Limb (tissue), 2 donors: ENCODE measurements around the gene SMOC2.
A peak's percentile ranks its signal among the peaks of the same experiment; 100 is the strongest.
"Not testable (repeated sequence)": the region's sequence is repeated elsewhere in the genome, so short reads cannot be mapped to it uniquely, and the experiment has no call there.

ENCODE experiments used
- DNase-seq, 2 donors: peaks; one replicate each; pipeline ENCODE4 v3.0.0-alpha.2; 2016; ENCODE audit errors: extremely low spot score in 2 of 2

Gene SMOC2

DNA sequence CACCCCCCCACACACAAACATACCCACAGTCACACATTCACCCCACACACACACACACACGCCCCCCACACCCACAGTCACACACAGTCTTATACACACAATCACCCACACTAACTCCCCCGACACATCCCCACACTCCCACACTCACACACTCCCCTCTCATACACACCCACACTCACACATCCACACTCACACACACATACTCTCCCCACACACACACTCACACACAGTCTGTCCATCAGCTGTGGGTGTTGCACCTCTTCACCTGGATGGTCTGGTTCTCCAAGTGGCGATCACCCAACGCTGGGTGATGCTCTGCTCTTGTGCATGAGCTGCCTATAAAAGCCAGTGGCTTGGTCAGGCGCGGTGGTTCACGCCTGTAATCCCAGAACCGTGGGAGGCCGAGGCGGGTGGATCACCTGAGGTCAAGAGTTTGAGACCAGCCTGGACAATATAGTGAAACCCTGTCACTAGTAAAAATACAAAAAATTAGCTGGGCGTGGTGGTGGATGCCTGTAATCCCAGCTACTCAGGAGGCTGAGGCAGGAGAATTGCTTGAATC lies 158.9 kb downstream of the SMOC2 start:
- no peak for DNase-seq

DNA sequence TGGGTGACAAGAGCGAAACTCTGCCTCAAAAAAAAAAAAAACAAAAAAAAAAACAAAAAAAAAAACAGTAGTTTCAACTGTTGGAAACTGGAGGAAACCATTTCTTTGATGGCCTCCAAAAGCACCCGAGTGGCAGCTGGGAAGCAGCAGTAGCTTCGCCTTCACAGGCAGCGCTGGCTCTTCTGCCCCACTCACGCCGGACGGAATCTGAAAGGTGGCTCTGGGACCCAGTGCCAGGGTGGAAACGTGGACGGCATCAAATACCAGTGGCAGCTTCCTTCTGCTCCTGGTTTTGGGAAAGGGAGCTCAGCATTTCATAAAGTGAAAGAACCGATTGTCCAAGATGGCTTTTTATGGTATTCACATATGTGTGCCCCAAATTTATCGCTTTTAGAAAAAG lies 159.4 kb downstream of the SMOC2 start:
- DNase-seq, result no peak

DNA sequence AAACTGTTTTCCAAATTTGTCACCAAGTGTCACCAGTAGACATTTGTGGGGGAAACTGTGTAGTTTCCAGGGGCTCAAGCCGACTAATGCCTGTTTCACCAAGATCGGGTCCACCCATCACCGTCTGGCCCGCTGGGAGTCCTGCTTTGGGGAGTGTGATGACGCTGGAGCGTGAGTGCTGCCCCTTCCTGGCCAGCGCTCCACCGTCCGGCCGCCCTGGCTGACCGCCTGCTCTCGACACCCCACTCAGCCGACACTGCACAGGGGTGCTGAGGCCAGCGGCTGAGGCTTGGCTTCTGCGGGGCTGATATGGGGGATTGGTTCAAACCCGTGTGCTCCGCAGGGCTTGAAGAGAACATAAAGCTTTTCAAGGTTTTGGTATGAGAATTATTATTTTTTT lies 160.1 kb downstream of the SMOC2 start:
- no peak for DNase-seq

DNA sequence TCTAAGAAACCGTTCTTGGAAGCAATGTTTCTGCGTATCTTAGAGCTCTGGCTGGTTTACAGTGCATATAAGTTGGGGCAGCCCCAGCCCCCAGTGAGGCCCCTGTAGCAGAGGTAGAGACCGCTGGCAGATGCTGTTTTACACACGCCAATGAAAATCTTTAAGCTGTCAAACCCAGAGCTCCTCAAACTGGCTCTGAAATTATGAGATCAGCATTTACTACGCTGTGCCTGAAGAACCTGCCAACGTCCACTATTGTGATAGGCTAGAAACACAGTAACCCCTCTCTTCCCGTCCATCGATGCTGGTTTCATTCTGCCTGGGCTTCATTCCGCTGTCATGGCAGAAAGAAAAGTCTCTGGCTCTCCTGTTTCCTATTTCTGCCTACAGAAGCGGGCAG lies 160.6 kb downstream of the SMOC2 start:
- peak in 1 of 2 donors; percentile 49 for DNase-seq

DNA sequence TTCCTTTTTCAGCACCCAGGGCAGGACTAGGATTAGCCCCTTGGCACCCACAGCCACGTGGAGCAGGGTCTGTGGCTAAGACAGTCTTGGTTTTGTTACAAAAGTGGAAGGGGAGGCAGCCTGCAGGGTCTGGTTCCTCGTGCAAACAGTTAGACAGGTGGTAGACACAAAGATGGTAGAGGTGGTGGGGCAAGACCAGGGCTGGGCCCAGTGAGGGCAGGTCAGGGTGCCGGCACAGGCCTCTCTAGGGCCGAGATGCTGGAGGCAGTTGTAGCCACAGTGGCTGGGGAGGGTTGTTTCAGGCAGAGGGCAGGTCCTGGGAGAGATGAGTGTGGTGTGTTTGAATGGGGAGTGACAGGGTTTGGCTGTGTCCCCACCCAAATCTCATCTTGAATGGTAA lies 161.6 kb downstream of the SMOC2 start:
- DNase-seq, result no peak

DNA sequence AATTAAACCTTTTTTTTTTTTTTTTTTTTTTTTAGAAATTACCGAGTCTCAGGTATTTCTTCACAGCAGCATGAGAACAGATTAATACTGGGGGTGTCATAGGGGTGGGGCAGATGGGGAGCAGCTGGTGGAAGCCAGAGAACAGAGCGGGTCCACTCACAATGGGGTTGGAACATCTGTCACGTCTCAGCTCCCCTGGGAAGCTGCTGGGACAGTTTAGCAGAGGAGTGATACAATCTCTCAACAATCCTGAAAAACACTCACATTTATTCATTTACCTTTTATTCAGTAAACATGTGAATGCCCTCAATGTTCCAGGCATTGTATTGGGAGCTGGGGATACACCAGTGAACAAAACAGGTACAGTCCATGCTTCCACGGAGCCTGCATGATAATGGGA lies 162.2 kb downstream of the SMOC2 start:
- no peak for DNase-seq

DNA sequence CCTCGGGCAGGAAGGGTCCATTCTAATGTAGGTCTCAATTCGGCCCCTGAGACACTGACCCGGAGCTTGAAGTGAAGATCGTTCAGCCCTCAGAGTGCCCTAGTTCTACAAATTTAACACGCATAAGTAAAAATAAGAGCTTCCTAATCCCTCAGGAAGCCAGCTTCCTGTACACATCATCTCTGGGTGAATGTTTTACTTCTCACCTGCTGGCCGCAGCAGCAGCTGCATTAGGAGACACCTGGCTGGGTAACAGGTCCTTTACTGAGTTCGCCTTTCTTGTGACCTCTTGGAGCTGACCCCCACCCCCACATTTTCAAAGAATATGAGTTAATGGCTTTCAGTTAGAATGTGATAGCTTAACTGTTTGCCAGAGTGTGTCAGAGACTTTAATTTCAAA lies 165.0 kb downstream of the SMOC2 start:
- DNase-seq, result no peak

DNA sequence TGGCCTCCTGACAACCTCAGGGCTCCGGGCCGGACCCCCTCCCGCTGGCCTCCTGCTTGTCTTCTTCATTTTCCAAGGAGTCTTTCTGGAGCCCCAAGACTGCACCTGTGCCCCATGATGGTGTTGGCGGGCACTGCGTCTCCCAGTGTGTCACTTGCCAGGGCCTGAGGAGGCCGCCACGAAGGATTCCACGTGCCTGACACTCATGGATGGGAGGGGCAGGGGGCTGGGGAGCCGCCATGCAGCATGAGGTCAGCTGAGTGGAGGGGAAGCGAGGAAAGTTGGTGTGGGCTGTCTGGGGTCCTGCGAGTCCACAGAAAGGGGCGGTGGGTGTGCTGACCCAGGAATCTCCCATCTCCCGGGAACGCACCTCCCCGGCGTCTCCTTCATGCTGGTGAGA lies 165.7 kb downstream of the SMOC2 start:
- DNase-seq, result no peak

DNA sequence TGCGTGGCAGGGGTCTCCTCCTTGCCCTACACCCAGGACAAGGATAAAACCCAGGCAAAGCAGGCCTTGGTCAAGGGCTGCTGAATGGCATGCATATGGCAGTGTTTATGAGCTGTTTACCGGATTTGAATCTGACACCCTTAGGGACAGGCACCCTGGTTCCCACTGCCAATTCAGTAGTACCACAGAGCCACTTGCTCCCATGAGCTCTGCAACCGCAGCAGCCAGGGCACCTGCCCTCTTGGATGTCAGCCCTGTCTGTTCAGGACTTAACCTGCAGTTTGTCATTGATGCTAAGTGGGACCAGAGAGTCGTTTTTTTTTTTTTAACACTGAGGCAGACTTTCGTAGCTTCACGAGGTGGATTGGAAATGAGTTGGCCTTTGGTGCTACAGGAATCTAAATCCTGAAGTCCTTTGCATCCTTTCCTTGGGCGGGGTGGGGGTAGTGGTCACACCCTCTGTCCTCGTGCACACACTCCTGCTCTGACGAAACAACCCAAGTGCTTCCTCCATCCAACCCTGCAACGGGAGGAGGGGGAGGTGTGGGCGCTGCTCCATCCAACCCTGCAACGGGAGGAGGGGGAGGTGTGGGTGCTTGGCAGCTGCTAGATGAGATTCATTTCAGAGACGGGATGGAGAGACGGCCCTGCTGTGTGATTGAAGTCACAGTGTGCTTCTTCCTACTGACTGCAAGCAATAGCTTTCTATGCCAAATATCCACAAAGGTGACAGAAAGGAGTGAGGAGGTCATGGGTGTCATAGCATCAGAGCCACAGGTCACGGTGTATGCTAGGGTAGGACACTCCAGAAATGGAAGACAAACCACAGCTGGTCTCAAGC lies 166.5 kb downstream of the SMOC2 start:
- DNase-seq, result peak in 1 of 2 donors; percentile 64

DNA sequence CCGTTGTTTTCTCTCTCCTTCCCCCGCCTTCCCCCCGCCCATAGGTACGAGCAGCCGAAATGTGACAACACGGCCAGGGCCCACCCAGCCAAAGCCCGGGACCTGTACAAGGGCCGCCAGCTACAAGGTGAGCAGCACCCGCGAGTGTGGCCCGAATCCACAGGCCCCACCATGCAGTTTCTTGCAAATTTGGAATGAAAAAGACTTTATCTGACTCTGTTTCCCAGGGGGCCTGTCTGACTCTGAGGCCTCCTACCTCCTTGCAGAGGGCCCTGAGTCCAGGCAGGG lies 167.1 kb downstream of the SMOC2 start:
- no peak for DNase-seq

DNA sequence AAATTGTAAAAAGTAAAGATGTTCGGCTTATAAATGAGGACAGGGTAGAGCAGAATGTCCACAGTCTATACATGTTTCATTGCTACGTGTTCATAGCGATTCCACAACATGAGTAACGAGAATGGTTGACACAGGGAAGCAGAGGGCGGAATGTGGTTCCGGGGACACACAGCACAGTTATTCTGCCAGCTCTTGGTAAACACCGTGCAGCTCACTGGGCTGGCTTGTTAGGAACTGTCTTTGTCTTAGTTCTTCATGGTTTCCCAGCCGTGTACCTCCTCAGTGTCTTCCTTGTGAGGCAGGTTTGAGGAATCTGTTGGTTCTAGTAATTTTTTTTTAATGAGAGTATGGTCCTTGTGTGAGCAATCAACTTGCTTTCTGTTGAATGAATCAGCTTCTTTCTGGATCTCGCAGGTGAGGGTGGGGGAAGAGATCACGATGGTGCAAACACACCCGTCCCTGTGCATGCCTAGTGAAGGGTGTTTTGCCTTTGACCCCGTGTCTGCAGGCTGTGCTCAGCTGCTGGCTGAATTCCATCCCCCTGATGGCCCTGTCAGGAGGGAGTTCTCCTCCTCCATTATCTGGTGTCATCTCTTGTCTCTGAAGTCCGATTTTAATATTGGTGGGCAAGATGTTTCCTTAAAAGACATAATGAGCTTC lies 168.2 kb downstream of the SMOC2 start:
- no peak for DNase-seq

DNA sequence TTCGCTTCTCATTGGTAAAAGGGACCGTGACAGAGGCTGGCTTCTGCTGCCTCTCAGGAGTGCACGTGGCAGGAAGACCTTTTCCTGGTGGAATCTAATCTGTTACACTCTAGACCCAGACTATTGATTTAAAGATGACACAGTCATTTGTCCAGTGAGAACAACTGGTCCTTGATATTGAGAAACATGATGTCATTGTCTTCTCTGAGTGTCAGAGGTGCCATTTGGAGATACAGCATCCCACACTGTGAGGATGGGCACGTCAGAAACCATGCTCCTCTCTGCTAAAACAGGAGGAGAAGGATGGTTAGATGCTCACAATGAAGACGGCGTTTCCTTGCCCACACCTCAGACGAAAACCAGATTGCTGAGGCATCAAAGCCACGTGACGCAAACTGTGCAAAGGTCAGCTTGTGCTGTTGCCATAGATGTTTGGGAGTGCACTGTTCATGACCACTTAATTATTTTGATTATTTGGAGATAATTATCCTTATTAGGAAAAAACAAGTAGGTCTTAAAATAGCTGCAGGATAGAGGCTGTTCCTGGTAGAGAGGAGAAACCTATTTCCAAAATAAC lies 169.0 kb downstream of the SMOC2 start:
- DNase-seq, result no peak

DNA sequence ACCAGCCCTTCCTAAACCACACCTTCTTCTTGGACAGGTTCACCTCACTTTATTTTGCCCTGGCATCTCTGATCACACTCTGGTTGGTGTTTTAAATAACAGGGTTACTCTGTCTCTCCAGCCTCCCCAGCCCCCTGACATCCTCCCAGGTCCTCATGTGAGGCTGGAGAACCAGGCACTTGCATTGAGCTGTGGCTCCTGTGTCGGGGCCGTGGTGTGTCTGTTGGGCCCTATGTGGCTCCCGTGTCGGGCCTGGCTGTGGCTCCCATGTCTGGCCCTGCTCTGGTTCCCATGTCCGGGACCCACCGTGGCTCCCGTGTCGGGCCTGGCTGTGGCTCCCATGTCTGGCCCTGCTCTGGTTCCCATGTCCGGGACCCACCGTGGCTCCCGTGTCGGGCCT lies 170.0 kb downstream of the SMOC2 start:
- not testable (repeated sequence) for DNase-seq

DNA sequence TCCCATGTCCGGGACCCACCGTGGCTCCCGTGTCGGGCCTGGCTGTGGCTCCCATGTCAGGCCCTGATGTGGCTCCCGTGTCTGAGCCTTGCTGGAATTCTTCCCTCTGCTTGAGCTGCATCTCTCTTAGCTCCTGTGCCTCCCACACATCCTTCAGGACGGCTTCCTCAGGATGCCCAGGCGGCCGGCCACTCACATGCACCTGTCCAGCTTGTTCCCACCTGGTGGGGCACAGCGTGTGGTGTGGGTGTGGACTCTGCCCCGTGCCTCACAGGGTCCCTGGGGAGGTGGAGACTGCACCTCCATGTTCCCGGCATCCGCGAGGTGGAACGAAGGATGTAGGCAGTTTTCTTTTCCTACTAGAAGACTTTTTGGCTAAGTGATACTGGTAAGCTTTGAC lies 170.7 kb downstream of the SMOC2 start:
- DNase-seq, result no peak

DNA sequence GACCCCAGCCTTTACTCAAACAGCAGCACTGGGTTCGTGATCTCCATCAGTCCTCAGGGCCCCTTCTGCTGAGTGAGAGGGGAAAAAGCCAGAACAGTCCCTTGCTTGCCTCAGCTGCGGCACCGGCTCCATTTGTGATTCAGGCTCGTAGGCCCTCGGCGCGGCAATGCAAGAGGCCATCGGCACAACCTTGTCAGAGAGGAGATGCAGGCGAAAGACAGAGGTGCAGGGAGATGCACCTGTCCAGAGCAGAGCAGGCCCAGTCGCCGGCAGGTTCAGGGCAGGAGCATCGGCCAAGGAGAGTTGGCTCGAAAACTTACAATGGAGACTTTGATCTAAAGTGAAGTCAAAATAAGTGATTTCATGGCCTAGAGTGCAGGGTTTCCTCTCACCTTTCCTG lies 171.6 kb downstream of the SMOC2 start:
- no peak for DNase-seq

DNA sequence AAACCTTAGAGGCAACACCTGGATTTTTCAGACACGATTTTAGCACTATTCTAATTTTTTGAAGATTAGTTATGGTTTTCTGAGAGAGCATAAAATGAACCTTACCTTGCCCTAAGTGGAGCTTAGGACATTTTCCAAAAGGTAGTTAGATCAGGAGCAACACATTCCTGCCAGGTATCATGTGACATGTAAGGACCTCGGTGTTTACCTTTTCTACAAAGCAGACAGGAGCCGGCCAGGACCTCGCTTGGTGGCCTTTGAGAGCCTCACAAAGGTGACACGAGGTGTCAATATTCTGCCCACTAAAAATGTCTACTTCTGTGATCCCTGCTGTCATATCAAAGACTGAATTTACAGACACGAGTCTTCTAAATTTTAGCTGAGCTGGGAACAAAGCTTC lies 174.9 kb downstream of the SMOC2 start:
- DNase-seq, result no peak

DNA sequence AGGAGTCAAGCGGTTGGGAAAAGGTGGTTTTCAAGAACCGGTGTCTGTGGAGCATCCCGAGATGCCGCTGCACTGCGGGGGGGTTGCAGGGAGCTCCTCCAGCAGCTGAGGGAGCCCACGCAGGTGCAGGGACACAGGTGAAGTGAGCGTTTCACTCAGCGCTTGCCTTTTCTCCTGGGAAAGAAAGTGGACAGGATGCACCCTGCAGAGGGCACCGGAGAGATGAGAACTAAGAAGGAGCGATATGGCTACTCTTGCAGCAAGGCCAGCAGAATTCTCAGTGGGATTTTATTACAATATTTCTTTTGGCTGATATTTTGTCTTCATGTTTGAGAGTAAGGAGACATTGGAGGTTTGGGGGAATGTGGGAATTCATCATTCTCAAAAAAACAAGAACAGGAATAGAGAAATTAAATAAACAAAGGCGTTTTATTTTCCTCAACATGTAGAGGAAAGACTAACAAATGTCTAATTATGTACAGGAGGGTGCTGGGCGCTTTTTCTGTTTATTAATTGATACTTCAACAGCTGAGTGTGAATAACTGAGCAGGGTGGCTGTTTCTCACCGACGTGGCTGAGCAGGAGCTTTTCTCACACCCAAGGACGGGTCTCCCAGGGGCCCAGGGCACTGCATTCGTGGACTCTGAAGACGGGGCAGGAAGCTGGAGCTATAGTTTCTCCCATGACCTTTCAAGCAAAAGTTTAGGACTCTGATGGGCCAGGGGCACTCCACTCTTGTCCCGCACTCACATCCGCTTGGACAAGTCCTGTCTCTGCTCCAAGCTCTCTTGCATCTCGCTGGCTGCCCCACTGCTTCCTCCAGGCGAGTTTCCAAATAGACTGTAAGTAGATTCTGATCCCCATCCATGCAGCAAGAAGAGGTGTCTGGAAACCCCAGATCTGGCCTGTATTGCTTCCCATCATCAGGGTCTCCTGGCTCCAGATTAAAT lies 176.1 kb downstream of the SMOC2 start:
- DNase-seq, result no peak

DNA sequence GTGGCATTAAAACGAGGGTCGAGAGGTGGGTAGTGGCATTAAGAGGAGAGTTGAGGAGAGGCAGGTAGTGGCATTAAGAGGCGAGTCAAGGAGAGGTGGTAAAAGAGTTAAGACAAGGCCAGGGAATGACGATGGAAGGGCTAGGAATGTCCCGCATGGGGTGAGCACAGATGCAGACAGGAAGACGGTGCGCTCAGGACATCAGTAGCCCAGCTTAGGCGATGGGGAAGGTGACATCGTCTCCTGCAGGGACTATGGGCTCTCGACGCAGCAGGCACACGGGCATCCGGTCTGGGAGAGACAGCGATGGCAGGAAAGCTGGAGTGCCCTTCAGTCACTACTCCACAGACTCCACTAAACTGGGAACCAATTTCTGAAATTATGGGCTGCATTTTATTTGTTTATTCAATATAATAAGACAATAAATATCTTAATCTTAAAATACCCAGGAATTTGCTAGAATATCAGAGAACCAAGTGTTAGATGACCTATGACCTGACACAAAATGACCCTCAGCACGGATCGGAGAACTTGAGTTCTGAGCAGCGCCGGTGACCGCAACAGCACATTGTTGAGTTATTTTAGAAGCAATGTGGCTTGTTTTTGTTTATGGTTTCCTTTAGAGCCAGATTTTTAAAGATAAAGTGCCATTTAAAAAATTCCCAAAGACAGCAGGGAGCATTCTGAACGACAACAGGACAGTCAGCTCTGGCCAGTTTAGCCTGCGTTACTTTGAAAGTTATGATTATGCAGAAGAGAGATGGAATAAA lies 177.7 kb downstream of the SMOC2 start:
- no peak for DNase-seq

DNA sequence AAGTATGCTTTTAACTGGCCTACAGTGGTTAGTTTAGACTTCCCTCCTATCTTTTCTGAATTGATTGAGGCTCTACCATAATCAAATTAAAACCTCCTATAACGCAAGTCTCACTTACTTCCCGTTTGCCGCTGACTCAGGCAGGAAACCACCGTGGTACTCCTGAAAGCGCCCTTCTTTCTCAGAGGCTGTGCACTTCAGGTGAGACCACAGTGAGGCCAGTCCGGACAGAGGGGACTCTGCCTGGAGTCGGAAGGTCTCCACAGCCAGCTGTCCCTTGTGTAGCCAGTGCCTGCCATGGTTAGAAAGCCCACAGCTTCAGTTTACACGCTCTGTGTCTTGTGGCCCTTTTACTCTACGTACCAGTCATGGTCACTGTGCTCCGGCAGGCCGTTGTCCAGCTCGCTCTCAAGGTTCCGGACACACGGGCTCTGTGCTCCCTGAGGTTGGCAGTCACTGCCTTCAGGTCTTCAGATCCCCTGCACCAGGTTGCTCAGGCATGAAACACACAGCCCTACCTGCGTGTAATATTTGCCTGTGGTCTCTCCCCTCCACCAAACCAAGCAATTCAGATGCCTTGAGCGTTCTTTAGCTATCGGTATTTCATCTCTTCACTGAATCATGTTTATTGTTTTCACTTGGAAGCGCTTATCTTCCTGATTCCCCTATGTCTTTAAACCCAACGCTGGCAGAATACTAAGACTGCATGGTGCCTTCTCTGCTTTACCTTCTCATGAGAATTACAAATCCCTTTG lies 178.8 kb downstream of the SMOC2 start:
- no peak for DNase-seq

DNA sequence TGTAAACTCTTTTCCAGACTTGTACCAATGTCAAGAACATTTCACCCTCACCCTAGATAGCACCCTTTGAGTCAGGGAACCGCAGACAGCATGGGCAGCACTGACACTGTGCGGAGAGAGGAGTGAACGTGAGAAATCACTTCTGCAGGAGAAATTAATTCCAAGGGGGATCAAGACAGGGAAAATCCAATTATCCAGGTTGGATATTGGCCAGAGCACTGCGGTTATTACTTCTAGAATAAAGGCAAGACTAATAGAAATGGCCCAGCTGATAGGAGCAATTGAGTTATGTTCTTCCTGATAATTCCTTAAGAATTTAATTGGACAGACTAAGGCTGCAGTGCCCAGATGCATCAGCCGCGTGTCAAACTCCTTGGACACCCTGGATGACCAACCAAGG lies 179.6 kb downstream of the SMOC2 start:
- DNase-seq, result no peak
